Measurements from ENCODE around the gene CEBPG.

CEBPG gene

DNA sequence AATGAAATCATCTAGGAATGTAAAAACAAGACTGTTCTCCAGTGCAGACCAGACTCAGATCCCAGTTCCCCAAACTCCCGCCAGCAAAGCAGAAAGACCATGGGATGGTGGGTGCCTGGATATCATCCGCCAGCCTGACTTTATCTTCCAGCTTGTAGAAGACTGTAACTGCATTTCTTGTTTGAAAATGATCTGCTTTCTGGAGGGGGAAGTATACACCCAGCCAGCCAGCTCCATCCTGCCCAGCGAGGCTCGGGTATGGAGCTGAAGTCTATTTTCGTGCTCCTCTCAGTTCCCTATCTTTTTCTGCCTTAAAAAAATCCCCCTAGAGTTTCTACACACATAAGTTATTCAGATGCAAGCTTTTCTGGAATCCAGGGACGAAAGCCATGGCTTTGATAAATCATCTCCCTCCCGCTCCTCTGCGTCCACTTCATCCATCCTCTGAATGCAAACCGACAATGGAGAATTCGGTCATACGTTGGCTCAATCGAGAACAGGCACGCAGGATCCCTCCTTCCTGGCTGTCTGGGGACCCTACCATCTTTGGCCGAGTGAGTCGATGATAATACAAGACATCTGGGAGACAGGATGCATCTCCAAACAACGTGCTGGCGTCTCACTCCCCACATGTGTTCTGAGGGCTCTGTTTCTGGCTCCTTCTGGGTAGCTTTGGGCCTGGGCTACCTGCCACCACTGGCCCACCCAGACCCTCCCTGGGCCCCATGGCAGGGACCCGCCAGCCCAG lies 31.2 kb downstream of the CEBPG start:
- no peak overlapping the region for H3K4me3 ChIP-seq (replicated peaks; ENCODE audit: low read depth, low read length)
- TF ChIP-seq, protein P1, sequence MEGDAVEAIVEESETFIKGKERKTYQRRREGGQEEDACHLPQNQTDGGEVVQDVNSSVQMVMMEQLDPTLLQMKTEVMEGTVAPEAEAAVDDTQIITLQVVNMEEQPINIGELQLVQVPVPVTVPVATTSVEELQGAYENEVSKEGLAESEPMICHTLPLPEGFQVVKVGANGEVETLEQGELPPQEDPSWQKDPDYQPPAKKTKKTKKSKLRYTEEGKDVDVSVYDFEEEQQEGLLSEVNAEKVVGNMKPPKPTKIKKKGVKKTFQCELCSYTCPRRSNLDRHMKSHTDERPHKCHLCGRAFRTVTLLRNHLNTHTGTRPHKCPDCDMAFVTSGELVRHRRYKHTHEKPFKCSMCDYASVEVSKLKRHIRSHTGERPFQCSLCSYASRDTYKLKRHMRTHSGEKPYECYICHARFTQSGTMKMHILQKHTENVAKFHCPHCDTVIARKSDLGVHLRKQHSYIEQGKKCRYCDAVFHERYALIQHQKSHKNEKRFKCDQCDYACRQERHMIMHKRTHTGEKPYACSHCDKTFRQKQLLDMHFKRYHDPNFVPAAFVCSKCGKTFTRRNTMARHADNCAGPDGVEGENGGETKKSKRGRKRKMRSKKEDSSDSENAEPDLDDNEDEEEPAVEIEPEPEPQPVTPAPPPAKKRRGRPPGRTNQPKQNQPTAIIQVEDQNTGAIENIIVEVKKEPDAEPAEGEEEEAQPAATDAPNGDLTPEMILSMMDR (IDR thresholded peaks at IDR 0.05; ENCODE audit: low read depth, low read length, missing control alignments) = no peak
- no peak for DNase-seq (ENCODE audit: extremely low read depth, low read depth)

DNA sequence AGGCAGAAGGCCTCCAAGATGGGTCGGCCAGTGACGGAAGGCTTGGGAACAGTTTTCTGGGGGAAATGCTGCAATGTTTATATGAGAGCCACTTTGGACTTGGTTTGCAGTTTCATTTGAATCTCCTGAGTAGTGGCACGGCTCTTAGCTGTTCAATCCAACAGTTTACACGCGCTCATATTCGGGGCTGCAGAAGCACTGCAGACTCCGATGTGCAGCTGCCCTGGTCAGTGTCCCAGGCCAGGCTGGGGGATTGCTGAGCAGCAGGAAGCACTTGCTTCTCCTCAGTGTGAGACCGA lies 31.7 kb downstream of the CEBPG start:
- H3K4me3 ChIP-seq (replicated peaks; ENCODE audit: low read depth, low read length) = no peak overlapping the region
- TF ChIP-seq, protein P1 (IDR thresholded peaks at IDR 0.05; ENCODE audit: low read depth, low read length, missing control alignments) = no peak
- no peak for DNase-seq (ENCODE audit: extremely low read depth, low read depth)

DNA sequence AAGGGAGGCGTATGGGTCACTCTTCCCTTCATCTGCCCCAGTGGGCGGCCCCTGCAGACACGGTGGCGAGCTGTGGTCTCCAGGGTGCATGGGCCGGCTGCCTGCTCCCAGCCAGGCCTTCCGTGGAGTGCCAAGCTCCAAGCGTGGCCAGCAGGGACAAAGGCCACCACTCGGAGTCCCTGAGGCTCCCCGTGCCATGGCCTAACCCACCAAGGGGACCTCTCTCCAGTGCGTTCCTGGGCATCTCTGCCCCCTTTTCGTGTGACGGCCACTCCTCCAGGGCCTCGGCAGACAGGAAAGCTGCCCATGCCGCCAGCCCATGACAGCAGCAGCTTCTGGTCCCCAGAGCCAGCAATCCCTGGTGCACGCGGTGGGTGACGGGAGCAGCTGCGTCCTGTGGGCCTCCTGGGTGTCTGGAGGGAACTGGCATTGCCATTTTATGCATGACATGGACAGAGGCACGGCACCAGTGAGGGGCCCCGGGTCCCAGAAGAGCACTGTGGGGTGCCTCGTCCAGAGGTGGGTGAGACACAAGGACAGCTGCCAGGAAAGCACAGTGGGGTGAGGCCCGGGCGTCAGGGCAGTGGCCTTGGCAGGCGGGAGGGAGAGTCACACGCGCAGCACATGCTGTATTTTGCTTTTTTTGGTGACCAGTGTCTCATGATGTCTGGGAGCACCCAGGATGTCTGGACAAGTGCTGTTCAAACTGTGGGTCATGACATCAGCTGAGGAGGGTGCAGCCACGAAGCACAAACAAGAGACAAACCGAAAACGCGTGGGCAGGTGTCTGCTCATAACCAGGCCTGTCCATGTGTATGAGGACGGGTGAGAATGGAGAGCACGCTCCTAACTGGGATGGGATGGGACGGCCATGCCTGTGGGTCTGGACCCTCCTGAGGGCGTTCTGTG lies 32.3 kb downstream of the CEBPG start:
- no peak for DNase-seq (ENCODE audit: extremely low read depth, low read depth)
- no peak overlapping the region for H3K4me3 ChIP-seq (replicated peaks; ENCODE audit: low read depth, low read length)
- TF ChIP-seq, protein P1 (IDR thresholded peaks at IDR 0.05; ENCODE audit: low read depth, low read length, missing control alignments) = no peak

DNA sequence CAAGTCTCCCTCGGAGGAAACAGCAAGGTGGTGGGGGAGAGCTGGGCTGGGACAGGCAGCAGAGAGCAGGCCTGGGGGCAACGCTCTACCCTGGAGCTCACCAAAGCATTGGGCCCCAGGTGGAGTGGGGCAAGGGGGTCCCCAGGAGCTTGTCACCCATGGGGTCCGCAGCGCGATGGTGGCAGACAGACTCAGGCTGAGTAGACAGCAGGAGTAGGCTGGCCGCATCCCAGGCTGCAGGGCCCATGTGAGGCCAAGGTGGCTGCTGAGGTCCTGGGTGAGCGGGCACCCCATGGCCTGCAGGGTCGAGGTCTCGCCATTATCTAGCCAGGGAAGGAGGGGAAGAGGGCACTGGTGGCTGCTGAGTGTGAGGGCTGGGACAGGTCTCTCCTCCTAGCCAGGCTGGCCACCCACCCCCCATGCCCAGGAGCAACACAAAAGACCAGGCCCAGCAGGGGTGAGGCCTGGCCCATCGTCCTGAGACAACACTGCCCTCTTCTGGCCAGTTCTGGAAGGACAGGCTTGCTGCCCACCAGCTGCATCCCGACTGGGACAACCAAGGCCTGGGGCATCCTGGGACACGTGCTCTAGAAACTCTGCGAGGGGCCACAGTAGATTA lies 33.1 kb downstream of the CEBPG start:
- peak; percentile 40 for DNase-seq (ENCODE audit: extremely low read depth, low read depth)
- TF ChIP-seq, protein P1 (IDR thresholded peaks at IDR 0.05; ENCODE audit: low read depth, low read length, missing control alignments) = peak; percentile 84
- no peak overlapping the region for H3K4me3 ChIP-seq (replicated peaks; ENCODE audit: low read depth, low read length)

DNA sequence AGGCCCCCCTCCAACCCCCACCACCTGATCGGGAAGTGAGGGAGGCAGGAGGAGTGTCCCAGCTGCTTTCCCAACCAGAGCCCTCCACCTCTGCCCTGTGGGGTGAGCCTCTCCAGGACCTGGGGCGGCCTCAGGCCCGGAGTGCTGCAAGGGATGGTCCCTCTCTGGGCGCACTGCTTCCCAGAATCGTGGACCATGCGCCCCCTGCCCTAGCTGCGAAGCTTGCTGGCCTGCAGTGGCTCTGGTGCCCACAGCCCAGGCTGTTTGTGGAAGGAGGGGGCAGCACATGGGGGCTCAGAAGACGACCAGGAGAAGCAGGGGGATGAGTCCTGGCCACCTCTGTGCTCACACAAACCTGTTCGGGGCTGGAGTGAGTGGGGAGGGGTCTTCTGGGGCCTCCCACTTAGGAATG lies 33.6 kb downstream of the CEBPG start:
- no peak overlapping the region for H3K4me3 ChIP-seq (replicated peaks; ENCODE audit: low read depth, low read length)
- DNase-seq (ENCODE audit: extremely low read depth, low read depth) = no peak
- TF ChIP-seq, protein P1 (IDR thresholded peaks at IDR 0.05; ENCODE audit: low read depth, low read length, missing control alignments) = peak; percentile 0

DNA sequence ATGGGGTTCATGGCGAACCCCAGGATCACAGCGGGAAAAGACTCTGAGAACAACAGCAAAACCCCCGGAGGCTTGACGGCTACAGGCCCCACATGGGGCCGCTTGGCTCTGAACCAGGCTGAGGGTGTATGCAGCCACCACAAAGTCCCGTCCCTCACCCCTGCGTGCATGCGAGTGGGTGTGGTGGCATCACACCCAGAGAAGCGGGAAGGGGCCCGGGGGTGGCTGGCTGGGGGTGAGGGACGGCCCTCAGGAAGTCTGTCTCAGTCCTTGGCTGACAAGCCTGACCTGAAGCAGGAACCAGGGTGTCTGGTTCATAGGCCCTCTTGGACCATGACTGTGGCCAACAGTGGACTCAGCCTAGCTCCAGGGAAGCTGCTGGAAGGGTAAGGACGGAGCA lies 34.2 kb downstream of the CEBPG start:
- no peak for DNase-seq (ENCODE audit: extremely low read depth, low read depth)
- TF ChIP-seq, protein P1 (IDR thresholded peaks at IDR 0.05; ENCODE audit: low read depth, low read length, missing control alignments) = no peak
- H3K4me3 ChIP-seq (replicated peaks; ENCODE audit: low read depth, low read length) = no peak overlapping the region
